IPS-NIHi7 (cell line): Measurements from ENCODE around the gene TESMIN.

Source experiments
- DNase-seq: peaks from one replicate; pipeline ENCODE4 v3.0.0; 2012; ENCODE audit warnings: mixed read lengths; ENCODE audit errors: extremely low spot score

TESMIN gene

DNA sequence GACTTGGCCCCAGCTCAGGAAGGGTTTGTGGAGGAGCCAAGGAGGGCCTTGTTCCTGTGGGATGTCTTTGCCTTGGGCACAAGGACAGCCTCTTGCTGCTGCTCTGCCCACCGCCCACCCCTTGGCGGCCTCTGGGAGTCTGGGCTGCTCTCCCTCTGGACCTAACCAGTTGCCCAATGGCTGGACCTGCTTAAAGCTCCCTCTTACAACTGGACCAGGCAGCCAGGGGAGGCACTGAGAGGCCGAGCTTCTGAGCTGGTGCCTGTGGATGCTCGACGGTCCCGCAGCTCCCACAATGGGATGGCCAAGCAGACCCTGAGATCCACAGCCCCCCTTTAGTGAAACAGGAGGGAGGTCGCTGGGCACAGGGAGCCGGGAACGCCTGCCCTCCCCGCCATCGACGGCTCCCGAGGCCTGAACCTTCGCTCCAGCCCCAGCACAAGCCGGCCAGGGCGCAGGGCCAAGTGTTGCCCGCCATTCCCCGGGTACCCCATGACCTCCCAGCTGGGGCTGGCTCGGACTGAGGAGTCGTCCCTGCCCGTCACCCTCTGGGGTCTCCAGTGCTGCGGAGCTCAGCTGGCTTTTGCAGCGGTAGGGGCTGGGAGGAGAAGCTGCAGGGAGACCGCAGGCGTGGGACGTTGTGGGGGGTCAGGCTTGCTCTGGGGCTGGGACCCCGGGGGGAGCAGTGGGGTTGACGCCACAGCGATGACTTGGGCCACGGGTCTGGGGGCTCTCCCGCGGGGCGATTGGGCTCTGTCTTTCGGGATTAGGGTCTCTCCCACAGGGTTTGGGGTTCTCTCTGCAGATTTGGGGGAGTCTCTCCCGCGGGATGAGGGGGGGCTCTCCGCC, 67.6 kb downstream of the TESMIN start:
- DNase-seq: peak; percentile 18

DNA sequence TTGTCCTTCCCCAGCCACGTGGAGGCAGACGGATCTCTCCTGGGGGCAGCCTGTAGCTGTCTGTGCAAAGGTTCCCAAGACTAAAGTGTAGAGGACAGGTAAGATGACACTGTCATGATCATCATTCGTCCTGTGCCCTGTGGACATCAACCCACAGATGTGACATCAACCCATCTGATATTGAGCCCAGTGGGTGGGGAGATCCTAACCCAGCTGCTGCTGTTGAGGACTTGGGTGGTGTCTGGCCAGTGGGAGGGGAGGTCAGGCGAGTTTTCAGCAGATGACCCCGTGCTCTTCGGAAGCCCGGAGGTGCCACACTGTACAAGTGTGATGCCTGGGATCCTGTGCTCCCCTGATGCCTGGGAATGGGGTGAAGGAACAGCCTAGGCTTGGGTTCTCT, 68.2 kb downstream of the TESMIN start:
- no peak for DNase-seq

DNA sequence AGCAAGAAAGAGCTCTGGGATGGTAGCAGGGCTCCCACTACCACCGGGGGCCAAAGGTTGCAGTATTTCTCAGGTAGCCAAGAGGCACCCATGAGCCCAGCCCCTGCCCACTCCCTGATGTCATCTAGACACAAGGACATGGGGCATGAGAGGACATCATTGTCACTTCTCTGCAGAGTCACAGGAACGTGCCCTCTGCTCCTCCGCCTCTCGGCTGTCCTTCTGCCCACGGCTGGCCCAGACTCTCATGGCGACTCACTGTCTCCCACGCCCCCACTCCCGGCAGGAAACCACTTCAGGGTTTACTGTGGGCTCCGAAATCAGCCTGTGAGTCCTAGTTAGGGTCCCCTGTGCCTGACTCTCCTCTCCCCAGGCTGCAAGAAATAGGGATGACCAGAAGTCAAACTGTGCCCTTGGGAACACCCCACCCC, 68.8 kb downstream of the TESMIN start:
- no peak for DNase-seq

DNA sequence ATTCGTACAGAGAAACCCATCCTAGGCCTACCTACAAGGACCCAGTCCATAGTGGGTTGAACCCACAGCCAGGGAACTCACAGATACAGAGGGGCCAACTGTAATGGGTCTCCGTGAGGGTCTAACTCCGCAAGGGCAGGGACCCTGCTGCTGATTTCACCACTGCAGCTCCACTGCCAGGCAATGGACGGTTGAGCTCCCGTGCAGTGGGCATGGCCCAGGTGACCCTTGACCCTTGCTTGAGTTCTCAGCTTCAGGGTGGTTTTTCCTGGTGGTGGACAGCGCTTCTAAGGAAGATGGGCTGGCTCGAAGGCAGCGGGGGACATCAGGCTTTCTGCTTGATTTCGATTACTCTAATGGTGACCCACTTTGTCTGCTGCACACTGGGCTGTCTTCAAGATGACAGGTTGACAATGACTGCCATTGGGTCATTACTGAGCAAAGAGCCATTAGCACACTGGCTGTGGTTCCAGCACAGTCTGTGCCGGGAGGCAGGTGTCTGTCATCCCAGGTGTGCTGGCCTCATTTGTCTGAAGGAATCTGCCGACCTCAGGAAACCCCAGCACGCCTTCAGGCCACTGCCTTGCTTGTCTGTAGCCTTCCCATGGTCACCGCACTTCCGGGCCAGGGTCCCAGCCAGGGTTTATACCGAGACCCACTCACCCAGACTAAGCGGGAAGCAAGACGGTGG, 70.6 kb downstream of the TESMIN start:
- DNase-seq: no peak

DNA sequence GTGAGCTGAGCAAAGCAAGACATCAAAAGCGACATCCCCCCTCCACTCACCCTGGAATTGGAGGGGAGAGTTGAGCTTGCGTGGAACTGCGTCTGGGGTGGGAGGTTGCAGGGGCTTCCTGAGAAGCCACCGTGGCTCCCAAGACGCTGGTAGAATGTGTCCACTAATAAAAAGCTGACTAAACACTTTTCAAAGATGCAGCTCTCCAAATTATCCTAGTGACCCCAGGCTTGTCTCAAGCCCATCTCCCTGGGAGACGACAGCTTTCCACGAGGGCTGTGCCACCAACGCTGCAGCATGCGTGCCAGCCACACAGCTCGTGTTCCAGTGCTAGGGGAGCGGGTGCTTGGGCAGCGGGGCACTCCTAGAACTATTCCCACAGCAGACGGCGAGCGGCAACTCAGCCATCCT, 73.3 kb downstream of the TESMIN start:
- no peak for DNase-seq

DNA sequence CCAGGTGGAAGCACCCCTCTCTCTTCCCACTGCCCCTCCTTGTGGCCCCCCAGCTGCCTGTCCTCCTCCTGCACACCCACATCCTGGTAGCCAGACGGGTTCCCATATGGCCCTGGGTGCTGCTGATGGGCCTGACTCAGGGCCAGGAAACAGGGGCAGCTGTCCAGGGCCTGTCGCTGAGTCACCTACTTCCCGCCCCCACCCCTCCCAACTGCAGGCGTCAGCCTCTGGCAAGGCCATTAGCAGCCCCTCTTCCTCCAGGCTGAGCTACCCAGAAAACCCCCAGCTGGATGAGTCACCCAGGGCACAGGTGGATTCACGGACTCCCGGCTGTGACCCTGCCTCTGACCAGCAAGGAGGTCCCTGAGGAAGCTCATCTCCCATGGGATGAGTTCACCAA, 73.9 kb downstream of the TESMIN start:
- DNase-seq: peak; percentile 85

DNA sequence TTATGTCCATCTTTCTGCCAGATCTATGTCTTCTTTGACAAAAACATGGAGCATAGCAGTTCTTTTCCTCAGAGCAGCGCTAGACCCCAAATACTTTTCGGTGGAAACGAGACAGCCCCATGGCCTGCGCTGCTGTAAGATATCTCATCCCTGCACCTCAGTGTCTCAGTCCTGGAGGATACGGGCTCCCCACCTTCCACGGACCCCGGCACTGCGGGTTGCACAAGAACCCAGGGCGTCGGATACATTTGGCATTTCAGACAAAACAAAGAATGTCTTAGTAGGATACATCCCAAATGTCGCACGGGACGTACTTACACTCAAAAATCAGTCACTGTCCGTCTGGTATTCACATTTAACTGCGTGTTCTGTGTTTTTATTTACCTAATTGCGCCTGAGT, 76.9 kb downstream of the TESMIN start:
- DNase-seq: no peak

DNA sequence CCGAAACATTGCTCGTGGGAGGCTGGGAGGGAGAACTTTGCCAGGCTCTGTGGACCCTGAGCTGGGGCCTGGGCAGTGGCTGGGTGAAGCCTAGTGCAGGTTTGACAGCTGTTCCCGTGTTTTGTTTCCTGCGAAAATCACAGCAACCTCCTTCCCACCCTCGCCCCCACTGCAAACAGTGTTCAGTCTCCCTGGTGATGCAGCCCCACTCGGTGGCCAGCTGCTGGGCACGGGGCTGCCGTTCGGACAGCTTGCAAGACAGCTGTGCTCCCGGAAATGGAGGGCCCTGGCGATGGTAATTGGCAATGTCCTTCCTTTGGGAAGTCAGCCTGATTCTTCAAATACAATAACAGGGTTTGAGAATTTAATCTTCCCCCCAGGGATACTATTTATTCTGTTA, 77.3 kb downstream of the TESMIN start:
- no peak for DNase-seq

DNA sequence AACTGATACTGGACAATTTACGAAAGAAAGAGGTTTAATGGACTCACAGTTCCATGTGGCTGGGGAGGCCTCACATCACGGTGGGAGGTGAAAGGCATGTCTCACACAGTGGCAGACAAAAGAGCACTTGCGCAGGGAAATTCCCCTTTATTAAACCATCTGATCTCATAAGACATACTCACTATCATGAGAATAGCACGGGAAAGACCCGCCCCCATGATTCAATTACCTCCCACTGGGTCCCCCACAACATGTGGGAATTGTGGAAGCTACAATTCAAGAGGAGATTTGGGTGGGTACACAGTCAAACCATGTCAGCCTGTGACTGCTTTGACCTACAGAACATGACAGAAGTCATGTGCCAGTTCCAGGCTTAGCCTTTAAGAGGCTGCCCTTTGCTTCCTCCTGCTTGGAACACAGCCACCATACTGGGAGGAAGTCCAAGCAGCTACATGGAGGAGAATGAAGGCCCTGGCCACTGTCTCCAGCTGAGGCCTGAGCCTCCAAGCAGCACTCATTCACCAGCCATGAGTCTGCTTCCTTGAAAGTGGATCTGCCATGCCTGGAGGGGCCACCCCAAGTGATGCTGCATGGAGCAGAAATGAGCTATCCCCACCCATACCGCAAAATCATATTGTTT, 77.9 kb downstream of the TESMIN start:
- no peak for DNase-seq

DNA sequence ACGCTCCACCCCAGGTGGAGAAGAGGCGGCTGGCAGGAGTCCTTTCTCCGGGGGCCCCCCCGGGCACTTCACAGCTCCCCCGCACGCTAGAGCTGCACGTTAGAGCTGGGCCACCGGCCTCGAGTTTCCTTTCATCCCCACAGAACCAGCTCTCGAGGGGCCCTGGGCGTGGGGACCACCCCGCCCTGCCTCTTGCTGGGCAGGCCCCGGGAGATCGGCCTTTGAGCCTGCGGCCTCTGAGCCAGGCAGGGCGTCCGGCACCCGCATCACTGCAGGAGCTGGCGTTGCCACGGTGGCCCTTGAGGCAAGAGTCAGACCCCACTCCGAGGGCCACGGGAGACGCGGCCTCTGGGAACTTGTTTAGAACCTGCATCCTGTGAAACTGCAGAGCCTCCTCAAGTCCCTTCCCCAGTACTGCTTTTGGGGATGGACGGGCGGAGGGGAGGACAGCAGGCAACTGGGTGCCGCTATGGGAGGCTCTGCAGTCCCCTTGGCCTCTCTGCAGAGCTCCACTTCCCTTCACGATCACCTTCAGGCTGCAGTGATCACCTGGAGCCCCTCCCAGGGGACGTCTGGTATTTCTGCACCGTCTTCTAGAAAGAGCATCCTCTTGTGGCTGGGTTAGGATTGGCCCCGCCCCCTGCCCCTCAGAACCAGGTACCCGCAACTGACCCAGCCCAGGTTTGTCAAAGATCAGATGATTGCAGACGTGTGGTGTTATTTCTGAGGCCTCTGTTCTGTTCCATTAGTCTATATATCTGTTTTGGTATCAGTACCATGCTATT, 80.9 kb downstream of the TESMIN start:
- DNase-seq: peak; percentile 62

DNA sequence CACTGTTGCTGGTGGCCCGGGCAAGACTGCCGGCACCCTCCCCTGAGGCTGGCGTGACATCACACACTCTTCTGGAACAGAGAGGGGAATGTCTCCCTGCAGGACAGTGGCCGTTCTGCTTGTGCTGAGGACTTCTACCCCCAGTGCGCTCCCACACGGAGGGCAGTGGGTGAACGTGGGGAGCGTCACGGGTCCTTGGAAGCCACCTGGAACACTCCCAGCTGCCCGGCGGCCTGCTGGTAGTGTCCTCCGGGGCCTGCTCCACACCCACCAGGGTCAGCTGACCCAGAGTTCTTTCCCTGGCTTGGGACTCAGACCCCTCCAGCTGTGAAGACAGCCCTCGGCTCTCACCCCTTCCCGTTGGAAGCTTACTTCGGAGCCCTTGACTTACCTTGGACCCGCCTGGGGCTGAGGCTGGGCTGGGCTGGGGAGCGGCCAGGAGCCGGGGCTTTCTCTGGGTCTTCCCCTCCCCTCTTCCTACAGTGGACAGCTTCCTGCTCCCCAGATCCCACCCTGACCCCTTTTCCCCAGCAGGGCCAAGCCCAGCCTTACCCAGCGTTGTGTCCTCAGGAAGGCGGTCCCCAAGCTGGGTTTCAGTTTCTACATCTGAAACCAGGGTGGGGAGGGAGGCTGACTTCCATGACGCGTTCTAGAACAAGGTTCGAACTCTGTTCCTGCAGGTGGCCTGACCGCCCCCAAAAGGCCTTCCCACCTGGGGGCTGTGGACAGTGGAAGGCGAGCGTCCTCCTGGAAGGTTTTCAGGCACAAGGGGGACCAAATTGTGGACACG, 81.8 kb downstream of the TESMIN start:
- no peak for DNase-seq

DNA sequence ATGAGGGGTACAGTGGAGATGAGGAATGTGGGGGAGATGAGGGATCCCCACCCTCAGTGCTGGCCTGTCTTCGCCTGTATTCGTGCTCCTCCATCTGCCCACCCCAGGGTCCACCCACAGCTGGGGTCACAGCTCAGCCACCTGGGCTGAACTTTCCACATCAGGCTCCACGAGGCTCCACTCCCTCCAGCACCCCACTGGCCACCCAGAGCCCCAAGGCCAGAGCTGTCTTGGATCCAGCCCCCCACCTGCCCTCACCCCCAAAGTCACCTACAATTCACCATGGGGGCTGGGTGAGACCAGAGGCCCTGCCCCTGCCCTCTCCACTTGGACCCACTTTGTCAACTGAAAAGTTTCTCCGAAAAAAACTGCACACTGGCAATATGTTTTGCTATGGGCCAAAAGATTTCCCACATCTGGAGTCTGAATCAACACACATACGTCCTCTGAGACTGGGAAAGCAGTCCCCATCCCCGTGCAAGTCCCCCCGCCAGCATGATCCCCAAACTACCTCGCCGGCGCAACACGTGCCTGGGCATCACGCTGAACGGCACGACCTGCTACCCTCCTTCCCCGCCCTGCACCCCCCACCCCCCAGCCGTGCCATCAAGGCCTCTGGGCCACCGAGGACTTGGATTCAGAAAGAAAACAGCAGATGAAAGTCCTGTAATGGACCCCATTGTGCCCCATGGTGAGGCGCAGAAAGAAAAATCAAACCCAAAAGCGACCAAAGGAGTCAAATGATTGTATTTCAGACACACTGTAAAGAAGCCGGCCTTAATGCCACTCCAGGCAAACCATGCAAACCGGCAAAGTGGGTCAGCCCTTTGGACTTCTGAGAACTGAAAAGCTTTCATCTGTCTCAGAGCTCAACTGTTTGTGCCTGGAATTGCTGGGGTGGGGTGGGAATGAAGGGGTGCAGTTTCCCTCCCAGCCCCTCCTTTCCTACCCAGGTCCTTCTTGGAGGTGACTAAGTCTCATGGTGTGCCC, 83.5 kb downstream of the TESMIN start:
- DNase-seq: no peak

DNA sequence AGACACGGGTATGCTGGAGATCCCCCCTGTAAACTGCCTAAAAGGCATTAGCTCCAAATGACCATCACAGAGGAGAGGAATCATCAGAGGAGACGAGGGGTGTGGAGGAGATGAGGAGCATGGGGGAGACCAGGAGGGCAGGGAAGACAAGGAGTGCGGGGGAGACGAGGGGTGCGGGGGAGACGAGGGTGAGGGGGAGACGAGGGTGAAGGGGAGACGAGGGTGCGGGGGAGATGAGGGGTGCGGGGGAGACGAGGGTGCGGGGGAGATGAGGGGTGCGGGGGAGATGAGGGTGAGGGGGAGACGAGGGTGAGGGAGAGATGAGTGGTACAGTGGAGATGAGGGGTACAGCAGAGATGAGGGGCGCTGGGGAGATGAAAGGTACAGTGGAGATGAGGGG, 84.5 kb downstream of the TESMIN start:
- DNase-seq: no peak

DNA sequence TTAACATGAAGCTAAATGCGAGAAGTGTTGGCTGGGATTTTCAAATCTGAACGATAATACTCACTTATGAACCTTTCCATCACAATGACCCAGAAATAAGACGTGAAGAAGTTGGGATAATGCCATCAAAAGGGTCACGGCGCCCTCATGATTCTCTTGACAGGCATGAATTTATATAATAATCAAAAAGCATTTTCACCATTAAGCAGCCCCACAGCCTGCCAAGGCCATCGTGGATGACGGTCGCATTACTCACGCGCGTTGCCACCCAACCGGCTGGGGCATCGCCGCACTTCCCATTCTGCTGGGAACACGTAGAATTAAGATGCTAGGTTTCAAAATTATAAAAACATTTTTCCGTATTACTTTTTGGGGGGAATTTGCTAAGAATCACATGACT, 85.9 kb downstream of the TESMIN start:
- no peak for DNase-seq

DNA sequence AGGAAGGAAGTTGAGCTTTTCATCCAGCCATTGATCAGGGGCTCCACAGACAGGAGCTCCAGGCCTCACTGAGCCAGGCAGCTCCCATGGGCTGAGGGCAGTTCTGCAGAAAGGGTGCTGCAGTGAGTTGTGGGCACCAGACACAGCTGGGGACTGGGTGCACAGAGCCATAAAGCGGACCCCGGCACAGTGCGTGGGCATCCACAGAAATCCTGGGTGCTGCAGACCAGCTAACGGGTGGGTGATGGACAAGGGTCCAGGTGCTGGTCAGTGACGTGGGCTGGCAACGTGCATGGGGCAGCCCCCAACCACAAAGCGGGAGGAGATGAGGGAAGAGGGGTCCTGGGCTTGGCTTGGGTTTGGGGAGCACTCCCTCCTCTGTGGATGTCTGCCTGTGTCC, 86.4 kb downstream of the TESMIN start:
- no peak for DNase-seq

DNA sequence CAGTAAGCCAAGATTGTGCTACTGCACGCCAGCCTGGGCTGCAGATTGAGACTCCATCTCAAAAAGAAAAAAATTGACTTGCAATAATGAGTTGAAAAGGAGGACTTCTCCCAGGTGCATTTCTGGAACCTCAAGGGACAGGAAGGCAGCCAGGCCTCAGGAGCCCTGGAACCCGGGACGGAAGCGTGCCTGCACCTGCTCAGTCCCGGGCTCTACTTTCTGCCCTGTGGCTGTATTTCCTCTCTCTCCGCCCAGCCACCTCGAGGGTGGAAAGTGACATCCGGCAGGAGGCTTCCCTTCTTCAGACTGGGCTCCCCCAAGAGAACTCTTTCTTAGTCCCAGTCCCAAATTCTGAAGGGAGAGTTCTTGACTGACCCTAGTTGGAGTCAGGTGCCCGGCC, 87.2 kb downstream of the TESMIN start:
- DNase-seq: no peak

DNA sequence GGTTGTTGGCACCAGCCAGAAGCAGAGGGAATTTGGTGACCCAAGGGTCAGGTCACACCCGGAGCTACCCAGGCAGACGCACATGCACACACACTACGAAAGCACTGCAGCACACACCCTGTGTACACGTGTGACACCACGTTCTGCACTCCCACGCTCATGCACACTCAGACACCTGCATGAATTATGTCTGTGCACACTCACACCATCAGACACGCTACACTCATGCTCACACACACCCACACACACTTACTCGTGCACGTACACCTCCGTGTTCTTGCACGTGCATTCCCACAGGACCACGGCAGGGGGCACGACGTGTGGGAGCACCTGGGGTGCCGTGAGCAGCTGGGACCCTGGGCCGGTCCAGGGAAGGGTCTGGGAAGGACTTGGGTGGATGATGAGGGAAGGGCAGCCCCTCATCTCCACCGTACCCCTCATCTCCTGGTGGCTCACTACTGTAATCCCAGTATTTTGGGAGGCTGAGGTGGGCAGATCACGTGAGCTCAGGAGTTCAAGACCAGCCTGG, 87.8 kb downstream of the TESMIN start:
- DNase-seq: no peak

DNA sequence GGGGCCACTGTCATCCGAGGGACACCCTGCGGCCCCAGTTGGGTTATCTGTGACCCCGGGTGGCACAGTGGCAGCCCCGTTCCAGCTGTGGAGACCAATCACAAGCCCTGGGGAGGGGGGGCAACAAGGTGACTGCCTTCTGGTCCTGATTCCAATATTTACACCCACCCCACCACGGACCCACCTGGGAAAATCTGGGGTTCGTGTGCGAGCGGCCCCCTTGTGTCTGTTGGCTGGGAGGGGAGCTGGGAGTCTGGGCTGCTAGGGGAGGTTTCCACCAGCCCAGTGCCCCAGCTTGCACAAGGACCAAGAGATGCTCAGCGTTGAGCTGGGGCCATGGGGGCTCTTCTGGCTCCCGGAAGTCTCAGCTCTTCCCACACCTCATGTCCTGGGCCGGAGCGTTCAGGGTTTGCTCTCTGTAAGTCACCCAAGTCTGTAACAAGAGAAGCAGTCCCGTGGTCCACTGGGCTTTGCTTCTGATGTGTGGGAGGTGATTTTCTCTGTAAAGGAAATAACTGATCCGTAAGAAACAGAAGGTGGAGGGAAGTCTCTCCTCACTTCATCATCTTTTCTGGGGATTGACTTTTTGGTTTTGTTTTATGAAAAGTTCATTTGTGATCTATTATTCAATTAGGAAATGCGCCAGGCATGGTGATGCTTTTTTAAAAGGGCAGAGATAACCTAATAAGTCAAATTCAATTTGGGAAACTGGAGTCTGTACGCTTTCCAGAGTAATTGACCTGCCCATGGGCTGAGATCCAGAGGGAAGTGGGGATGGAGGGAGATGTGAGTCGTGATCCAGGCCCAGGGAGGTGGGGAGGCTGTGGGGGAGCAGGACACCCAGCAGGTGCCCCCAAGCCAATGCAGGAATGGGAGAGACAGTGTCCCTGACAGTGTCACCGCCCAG, 89.4 kb downstream of the TESMIN start:
- DNase-seq: no peak

DNA sequence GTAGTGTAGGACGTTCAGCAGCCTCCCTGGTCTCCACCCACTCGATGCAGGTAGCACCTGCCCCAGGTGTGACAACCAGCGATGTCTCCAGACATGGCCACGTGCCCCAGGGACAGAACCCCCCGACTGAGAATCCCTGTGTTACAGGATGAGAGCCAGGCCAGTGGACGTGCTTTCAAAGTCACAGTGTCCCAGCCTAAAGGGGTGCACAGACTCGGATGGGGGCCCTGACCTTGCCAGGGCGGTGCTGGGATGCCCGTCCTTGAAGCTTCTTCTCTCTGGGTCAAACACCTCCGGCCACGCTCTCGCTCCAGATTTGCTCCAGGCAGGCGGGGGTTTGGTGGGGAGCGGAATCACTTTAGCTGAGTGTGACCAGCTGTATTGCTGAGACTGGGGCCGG, 90.3 kb downstream of the TESMIN start:
- DNase-seq: no peak
